ENCODE results near the gene CCDC158. TPM values are rescaled to one million over a fixed set of nuclear protein-coding genes. Genes with fewer than 3 reads are reported as not detected.
"Not testable (repeated sequence)": the region's sequence is repeated elsewhere in the genome, so short reads cannot be mapped to it uniquely, and the experiment has no call there.

The CCDC158 gene
- 0.18 TPM for polyA plus RNA-seq (2013, experiment 1 of 2; ENCODE audit: insufficient read length)
- polyA plus RNA-seq (2013, experiment 2 of 2; ENCODE audit: insufficient read length) = 0.32 TPM

- peak; percentile 25 for DNase-seq
These were observed at the start of gene CCDC158 for GRCh38 chr4:76420762-76421581. Gene CCDC158, minus strand, starts transcription at chr4:76421141. Its CDS starts 17,934 bp downstream, at chr4:76403207.

GRCh38 chr4:76470532-76470931 is 49.6 kb upstream of the CCDC158 start:
- DNase-seq = no peak

GRCh38 chr4:76470064-76470463 is 49.1 kb upstream of the CCDC158 start:
- no peak for DNase-seq

GRCh38 chr4:76463568-76463967 is 42.6 kb upstream of the CCDC158 start:
- DNase-seq = no peak

- peak; percentile 94 for DNase-seq
These were observed 38.4 kb upstream of the CCDC158 start for GRCh38 chr4:76459291-76459723.

- DNase-seq = peak; percentile 29
These were observed 37.9 kb upstream of the CCDC158 start for GRCh38 chr4:76458825-76459224.

- DNase-seq = no peak
These were observed 37.4 kb upstream of the CCDC158 start for GRCh38 chr4:76458297-76458696.

- DNase-seq = no peak
These were observed 36.9 kb upstream of the CCDC158 start for GRCh38 chr4:76457885-76458284.

- not testable (repeated sequence) for DNase-seq
These were observed 33.1 kb upstream of the CCDC158 start for GRCh38 chr4:76454073-76454472.

GRCh38 chr4:76453232-76453631 is 32.3 kb upstream of the CCDC158 start:
- DNase-seq = no peak

GRCh38 chr4:76449833-76450232 is 28.9 kb upstream of the CCDC158 start:
- DNase-seq = no peak

- peak; percentile 77 for DNase-seq
These were observed 28.4 kb upstream of the CCDC158 start for GRCh38 chr4:76449362-76449767.

GRCh38 chr4:76448211-76448610 is 27.3 kb upstream of the CCDC158 start:
- DNase-seq = no peak

- DNase-seq = peak; percentile 88
These were observed 26.5 kb upstream of the CCDC158 start for GRCh38 chr4:76447393-76447851.

GRCh38 chr4:76445911-76446310 is 25.0 kb upstream of the CCDC158 start:
- DNase-seq = no peak

- no peak for DNase-seq
These were observed 22.4 kb upstream of the CCDC158 start for GRCh38 chr4:76443376-76443775.

GRCh38 chr4:76442807-76443206 is 21.9 kb upstream of the CCDC158 start:
- DNase-seq = no peak

- DNase-seq = no peak
These were observed 20.9 kb upstream of the CCDC158 start for GRCh38 chr4:76441881-76442280.

- no peak for DNase-seq
These were observed 18.6 kb upstream of the CCDC158 start for GRCh38 chr4:76439491-76439890.

- DNase-seq = peak; percentile 41
These were observed 14.8 kb upstream of the CCDC158 start for GRCh38 chr4:76435528-76436319.

- peak; percentile 35 for DNase-seq
These were observed 14.1 kb upstream of the CCDC158 start, which contains the start of gene SHROOM3 for GRCh38 chr4:76434901-76435527. Gene SHROOM3, plus strand, starts transcription at chr4:76435229. Its CDS starts 824 bp downstream, at chr4:76436053.

- DNase-seq = peak; percentile 71
These were observed 9.8 kb upstream of the CCDC158 start for GRCh38 chr4:76430519-76431388.
